Esophagus squamous epithelium (tissue), 5 donors: Measurements from ENCODE around the gene PCDHGA12. TPM values are rescaled to one million over a fixed set of nuclear protein-coding genes. Genes with fewer than 3 reads are reported as not detected.
"Not testable (repeated sequence)": the region's sequence is repeated elsewhere in the genome, so short reads cannot be mapped to it uniquely, and the experiment has no call there.

Experiments
- DNase-seq: peaks from one replicate; lab custom pipeline; 2025; lab: John Stamatoyannopoulos, UW
- H3K27ac ChIP-seq, 4 donors: fragments of 200-600 bp; sonication (generic); one replicate each; pipeline ENCODE4 v1.5.1; 2016 to 2019; ENCODE audit warnings: mild to moderate bottlenecking in 1 of 4
- H3K27me3 ChIP-seq, 4 donors: fragments of 200-600 bp; sonication (generic); 1 replicate in 3 of 4; 2 replicates in 1 of 4; pipeline versions ENCODE4 v1.5.1 to v1.6.0; 2017 to 2021; ENCODE audit warnings: antibody characterized with exemption in 1 of 4
- H3K36me3 ChIP-seq, 3 donors: fragments of 200-600 bp; sonication (generic); one replicate each; pipeline ENCODE4 v1.5.1; 2016 to 2019
- H3K4me1 ChIP-seq, 3 donors: fragments of 200-600 bp; sonication (generic); one replicate each; pipeline ENCODE4 v1.5.1; 2017 to 2019
- H3K4me3 ChIP-seq, 4 donors: fragments of 200-600 bp; sonication (generic); 1 replicate in 3 of 4; 2 replicates in 1 of 4; pipeline ENCODE4 v1.5.1; 2016 to 2019; ENCODE audit warnings: mild to moderate bottlenecking in 2 of 4, moderate library complexity in 1 of 4
- H3K9me3 ChIP-seq, 3 donors: fragments of 200-600 bp; sonication (generic); one replicate each; pipeline ENCODE4 v1.5.1; 2016 to 2019
- POLR2A ChIP-seq, 4 donors: fragments of 450-650 bp; IDR thresholded peaks; one replicate each; pipeline ENCODE4 v1.6.1; 2017; ENCODE audit warnings: antibody characterized with exemption in 4 of 4, mild to moderate bottlenecking in 4 of 4, moderate library complexity in 3 of 4
- WGBS, 2 donors: methylation state at CpG; one replicate each; pipeline ENCODE4 v1.1.5; 2018; 5-methylcytosine and 5-hydroxymethylcytosine counted together
- intact Hi-C: fragments of 100-400 bp; cut with DNase I; formaldehyde crosslinking; loops from one replicate; pipeline ENCODE4 v1.15.0; 2022
- total RNA-seq, 4 donors: library from RNA; depleted of rRNA; stranded (reverse); fragments of >200 nt; gene quantifications; one replicate each; pipeline ENCODE4 v1.1.0, GENCODE V29; 2016
- TF ChIP-seq, protein P1 (sequence below), 6 experiments: fragments of 450-650 bp in 4 of 6; fragments of 200-600 bp in 2 of 6; sonication (generic) in 2 of 6; IDR thresholded peaks; one replicate each; pipeline ENCODE4 v1.5.1; 2016 to 2019; ENCODE audit warnings: antibody characterized with exemption in 6 of 6, mild to moderate bottlenecking in 4 of 6, moderate library complexity in 4 of 6
- donor health status: DM: yes; HTN: yes; CAD: no.

The PCDHGA12 gene
- total RNA-seq, 4 donors from 2014 or later: 2.0 to 8.0 (median 2.5) TPM

DNA sequence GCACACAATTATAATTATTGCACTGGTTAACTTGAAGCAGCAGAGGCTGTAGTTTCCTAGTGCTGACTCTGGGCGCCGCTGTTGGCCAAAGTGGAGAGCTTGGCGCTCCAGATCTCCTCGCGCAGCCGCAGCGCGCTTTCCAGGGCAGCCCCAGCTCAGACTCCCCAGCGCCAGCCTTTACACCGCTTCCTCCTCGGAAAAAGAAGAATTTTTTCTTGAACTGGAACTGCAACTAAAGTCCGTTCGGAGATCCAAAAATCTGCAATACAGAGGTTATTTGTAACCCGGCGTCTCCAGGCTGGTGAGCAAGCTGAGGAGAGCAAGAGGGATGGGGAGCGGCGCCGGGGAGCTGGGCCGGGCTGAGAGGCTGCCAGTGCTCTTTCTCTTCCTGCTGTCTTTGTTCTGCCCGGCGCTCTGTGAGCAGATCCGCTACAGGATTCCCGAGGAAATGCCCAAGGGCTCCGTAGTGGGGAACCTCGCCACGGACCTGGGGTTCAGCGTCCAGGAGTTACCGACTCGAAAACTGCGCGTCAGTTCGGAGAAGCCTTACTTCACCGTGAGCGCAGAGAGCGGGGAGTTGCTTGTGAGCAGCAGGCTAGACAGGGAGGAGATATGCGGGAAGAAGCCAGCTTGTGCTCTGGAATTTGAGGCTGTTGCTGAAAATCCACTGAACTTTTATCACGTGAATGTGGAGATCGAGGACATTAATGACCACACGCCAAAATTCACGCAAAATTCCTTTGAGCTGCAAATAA lies 42.6 kb upstream of the PCDHGA12 start, which contains the start of gene PCDHGB4:
PCDHGB4 (plus strand) TSS at position 142 of the 755 bp plus-strand sequence; CDS start at position 329, 187 bp downstream.
- Histone ChIP-seq H3K4me3 (peak within 1 kb of the TSS in 3 of 4 donors; percentile 15 to 22 (median 17)), H3K27me3 (peaks cover 0 to 19% (median 0%) of the 10 kb centered on the region in 4 donors), H3K9me3 (peaks cover 14 to 96% (median 92%) of the 10 kb centered on the region in 3 donors)
- H3K36me3 ChIP-seq, intact Hi-C loops, H3K27ac ChIP-seq, DNase-seq, H3K4me1 ChIP-seq: not testable (repeated sequence)
- TF ChIP-seq, protein P1, sequence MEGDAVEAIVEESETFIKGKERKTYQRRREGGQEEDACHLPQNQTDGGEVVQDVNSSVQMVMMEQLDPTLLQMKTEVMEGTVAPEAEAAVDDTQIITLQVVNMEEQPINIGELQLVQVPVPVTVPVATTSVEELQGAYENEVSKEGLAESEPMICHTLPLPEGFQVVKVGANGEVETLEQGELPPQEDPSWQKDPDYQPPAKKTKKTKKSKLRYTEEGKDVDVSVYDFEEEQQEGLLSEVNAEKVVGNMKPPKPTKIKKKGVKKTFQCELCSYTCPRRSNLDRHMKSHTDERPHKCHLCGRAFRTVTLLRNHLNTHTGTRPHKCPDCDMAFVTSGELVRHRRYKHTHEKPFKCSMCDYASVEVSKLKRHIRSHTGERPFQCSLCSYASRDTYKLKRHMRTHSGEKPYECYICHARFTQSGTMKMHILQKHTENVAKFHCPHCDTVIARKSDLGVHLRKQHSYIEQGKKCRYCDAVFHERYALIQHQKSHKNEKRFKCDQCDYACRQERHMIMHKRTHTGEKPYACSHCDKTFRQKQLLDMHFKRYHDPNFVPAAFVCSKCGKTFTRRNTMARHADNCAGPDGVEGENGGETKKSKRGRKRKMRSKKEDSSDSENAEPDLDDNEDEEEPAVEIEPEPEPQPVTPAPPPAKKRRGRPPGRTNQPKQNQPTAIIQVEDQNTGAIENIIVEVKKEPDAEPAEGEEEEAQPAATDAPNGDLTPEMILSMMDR (IDR thresholded peaks at IDR 0.05): peak in 3 of 6 experiments; percentile 19 to 44 (median 30)
- WGBS, 2 donors: 18 to 29% methylated on average over 4 to 6 of the region's 40 CpGs

DNA sequence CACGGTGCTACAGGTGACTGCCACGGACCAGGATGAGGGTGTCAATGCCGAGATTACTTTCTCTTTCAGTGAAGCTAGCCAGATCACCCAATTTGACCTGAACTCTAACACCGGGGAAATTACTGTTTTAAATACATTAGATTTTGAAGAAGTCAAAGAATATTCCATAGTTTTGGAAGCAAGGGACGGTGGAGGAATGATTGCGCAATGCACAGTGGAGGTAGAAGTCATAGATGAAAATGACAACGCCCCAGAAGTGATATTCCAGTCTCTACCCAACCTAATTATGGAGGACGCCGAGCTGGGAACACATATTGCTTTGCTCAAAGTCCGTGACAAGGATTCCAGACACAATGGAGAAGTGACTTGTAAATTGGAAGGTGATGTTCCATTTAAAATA lies 41.6 kb upstream of the PCDHGA12 start:
- H3K27ac ChIP-seq: no peak overlapping the region
- 47 to 60% methylated on average over 7 to 10 of the region's 10 CpGs for WGBS, 2 donors
- TF ChIP-seq POLR2A (IDR thresholded peaks at IDR 0.05): no peak
- TF ChIP-seq, protein P1 (IDR thresholded peaks at IDR 0.05): no peak
- H3K9me3 ChIP-seq: peaks cover 20 to 96% (median 92%) of the 10 kb centered on the region in 3 donors
- peaks cover 0 to 19% (median 0%) of the 10 kb centered on the region in 4 donors for H3K27me3 ChIP-seq
- H3K36me3 ChIP-seq: peaks cover 0 to 7% (median 0%) of the 10 kb centered on the region in 3 donors
- intact Hi-C loops: no loop called here
- H3K4me1 ChIP-seq: no peaks in the 10 kb centered on the region
- DNase-seq: no peak
- no peak overlapping the region for H3K4me3 ChIP-seq

DNA sequence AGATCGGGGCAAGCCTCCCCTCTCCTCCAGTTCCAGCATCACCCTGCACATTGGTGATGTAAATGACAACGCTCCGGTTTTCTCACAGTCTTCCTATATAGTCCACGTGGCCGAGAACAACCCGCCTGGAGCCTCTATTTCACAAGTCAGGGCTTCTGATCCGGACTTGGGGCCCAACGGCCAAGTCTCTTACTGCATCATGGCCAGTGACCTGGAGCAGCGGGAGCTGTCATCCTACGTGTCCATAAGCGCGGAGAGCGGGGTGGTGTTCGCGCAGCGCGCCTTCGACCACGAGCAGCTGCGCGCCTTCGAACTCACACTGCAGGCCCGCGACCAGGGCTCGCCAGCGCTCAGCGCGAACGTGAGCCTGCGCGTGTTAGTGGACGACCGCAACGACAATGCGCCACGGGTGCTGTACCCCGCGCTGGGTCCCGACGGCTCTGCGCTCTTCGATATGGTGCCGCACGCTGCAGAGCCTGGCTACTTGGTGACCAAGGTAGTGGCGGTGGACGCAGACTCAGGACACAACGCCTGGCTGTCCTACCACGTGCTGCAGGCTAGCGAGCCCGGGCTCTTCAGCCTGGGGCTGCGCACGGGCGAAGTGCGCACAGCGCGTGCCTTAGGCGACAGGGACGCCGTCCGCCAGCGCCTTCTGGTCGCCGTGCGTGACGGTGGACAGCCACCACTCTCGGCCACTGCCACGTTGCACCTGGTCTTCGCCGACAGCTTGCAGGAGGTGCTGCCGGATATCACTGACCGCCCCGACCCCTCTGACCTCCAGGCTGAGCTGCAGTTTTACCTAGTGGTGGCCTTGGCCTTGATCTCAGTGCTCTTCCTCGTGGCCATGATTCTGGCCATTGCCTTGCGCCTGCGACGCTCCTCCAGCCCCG lies 40.9 kb upstream of the PCDHGA12 start:
- H3K36me3 ChIP-seq: peaks cover 0 to 7% (median 0%) of the 10 kb centered on the region in 3 donors
- no peak for DNase-seq
- no peak overlapping the region for H3K27ac ChIP-seq
- H3K9me3 ChIP-seq: peaks cover 21 to 96% (median 92%) of the 10 kb centered on the region in 3 donors
- intact Hi-C loops: no loop called here
- 48 to 58% methylated on average over 25 to 42 of the region's 77 CpGs for WGBS, 2 donors
- H3K27me3 ChIP-seq: peaks cover 0 to 25% (median 0%) of the 10 kb centered on the region in 4 donors
- no peaks in the 10 kb centered on the region for H3K4me1 ChIP-seq
- no peak overlapping the region for H3K4me3 ChIP-seq
- no peak for TF ChIP-seq POLR2A (IDR thresholded peaks at IDR 0.05)
- TF ChIP-seq, protein P1 (IDR thresholded peaks at IDR 0.05): no peak

DNA sequence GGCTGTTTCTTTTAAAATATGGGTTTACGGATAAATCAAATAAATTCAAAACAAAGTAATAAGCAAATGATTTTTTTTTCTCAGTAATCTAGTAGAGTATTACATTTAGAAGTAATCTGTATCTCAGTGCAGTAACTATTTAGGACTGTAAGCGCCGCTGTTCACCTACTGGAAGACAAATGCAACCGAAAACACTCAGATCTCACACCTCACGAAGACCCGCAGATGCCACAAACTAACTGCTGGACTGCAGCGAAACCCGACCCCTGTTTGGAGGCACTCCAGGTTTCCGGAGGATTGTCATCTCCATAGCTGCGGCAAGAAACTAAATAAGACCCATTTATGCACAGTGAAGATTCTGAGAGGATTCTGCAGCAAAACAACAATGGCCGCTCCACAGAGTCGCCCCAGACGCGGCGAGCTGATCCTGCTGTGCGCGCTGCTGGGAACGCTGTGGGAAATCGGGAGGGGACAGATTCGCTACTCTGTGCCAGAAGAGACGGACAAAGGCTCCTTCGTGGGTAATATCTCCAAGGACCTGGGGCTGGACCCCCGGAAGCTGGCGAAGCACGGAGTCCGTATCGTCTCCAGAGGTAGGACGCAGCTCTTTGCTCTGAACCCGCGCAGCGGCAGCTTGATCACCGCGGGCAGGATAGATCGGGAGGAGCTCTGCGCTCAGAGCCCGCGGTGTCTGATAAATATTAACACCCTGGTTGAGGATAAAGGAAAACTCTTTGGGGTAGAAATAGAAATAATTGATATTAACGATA lies 37.7 kb upstream of the PCDHGA12 start, which contains the start of gene PCDHGA8:
PCDHGA8 (plus strand) TSS at position 205 of the 770 bp plus-strand sequence; CDS start at position 386, 181 bp downstream.
- peaks cover 0 to 7% (median 0%) of the 10 kb centered on the region in 3 donors for H3K36me3 ChIP-seq
- peaks cover 0 to 33% (median 0%) of the 10 kb centered on the region in 4 donors for H3K27me3 ChIP-seq
- WGBS, 2 donors: 21 to 57% methylated on average over 19 to 36 of the region's 38 CpGs
- DNase-seq: no peak
- no peaks in the 10 kb centered on the region for H3K4me1 ChIP-seq
- peaks cover 21 to 96% (median 87%) of the 10 kb centered on the region in 3 donors for H3K9me3 ChIP-seq
- intact Hi-C loops: no loop called here
- H3K27ac ChIP-seq: no peak within 1 kb of the TSS
- TF ChIP-seq, protein P1 (IDR thresholded peaks at IDR 0.05): no peak
- TF ChIP-seq POLR2A (IDR thresholded peaks at IDR 0.05): no peak
- H3K4me3 ChIP-seq: peak within 1 kb of the TSS in 1 of 4 donors; percentile 13
